Measurements from ENCODE around the gene S100A1. TPM values are rescaled to one million over a fixed set of nuclear protein-coding genes. Genes with fewer than 3 reads are reported as not detected.

S100A1 gene
- total and polyA plus RNA-seq, 2 of the 8 experiments (the other 6 are each of a cell fraction or from before 2014, with no cell fraction given) = 2.0 TPM; not detected in 1

- TF ChIP-seq CHD7 (IDR thresholded peaks at IDR 0.05; ENCODE audit: insufficient replicate concordance, low read length) (no peak), SIRT6 (IDR thresholded peaks at IDR 0.05; ENCODE audit: low read length) (no peak), TCF12 (IDR thresholded peaks at IDR 0.05; ENCODE audit: low read depth, low read length) (no peak), SRF (IDR thresholded peaks at IDR 0.05; ENCODE audit: low read depth, low read length) (0 out of 2 replicates have a peak, but pooled peaks have one; percentile 3), CHD1 (IDR thresholded peaks at IDR 0.05; ENCODE audit: low read depth, low read length) (no peak), SP2 (IDR thresholded peaks at IDR 0.05; ENCODE audit: low read length) (no peak), POLR2A (IDR thresholded peaks at IDR 0.05; ENCODE audit: control extremely low read depth in 1 of 2, low read depth in 2 of 2, low read length in 2 of 2) (peak; percentile 94 to 98), MAX (IDR thresholded peaks at IDR 0.05) (peak; percentile 13; the same call in 1 of the 2 replicates), ATF3 (IDR thresholded peaks at IDR 0.05; ENCODE audit: insufficient read depth, low read depth, low read length) (no peak), ZNF274 (IDR thresholded peaks at IDR 0.05; ENCODE audit: borderline replicate concordance, extremely low read depth, low read length) (no peak)
These were observed 1.1 kb upstream of the S100A1 start, which contains the start of gene S100A13 (continued) for GRCh38 chr1:153626904-153627714.

Data from H1 (cell line).